ENCODE measurements around the gene ADAMTS14.
"Not testable (repeated sequence)": the region's sequence is repeated elsewhere in the genome, so short reads cannot be mapped to it uniquely, and the experiment has no call there.

Gene ADAMTS14, protein sequence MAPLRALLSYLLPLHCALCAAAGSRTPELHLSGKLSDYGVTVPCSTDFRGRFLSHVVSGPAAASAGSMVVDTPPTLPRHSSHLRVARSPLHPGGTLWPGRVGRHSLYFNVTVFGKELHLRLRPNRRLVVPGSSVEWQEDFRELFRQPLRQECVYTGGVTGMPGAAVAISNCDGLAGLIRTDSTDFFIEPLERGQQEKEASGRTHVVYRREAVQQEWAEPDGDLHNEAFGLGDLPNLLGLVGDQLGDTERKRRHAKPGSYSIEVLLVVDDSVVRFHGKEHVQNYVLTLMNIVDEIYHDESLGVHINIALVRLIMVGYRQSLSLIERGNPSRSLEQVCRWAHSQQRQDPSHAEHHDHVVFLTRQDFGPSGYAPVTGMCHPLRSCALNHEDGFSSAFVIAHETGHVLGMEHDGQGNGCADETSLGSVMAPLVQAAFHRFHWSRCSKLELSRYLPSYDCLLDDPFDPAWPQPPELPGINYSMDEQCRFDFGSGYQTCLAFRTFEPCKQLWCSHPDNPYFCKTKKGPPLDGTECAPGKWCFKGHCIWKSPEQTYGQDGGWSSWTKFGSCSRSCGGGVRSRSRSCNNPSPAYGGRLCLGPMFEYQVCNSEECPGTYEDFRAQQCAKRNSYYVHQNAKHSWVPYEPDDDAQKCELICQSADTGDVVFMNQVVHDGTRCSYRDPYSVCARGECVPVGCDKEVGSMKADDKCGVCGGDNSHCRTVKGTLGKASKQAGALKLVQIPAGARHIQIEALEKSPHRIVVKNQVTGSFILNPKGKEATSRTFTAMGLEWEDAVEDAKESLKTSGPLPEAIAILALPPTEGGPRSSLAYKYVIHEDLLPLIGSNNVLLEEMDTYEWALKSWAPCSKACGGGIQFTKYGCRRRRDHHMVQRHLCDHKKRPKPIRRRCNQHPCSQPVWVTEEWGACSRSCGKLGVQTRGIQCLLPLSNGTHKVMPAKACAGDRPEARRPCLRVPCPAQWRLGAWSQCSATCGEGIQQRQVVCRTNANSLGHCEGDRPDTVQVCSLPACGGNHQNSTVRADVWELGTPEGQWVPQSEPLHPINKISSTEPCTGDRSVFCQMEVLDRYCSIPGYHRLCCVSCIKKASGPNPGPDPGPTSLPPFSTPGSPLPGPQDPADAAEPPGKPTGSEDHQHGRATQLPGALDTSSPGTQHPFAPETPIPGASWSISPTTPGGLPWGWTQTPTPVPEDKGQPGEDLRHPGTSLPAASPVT

DNA sequence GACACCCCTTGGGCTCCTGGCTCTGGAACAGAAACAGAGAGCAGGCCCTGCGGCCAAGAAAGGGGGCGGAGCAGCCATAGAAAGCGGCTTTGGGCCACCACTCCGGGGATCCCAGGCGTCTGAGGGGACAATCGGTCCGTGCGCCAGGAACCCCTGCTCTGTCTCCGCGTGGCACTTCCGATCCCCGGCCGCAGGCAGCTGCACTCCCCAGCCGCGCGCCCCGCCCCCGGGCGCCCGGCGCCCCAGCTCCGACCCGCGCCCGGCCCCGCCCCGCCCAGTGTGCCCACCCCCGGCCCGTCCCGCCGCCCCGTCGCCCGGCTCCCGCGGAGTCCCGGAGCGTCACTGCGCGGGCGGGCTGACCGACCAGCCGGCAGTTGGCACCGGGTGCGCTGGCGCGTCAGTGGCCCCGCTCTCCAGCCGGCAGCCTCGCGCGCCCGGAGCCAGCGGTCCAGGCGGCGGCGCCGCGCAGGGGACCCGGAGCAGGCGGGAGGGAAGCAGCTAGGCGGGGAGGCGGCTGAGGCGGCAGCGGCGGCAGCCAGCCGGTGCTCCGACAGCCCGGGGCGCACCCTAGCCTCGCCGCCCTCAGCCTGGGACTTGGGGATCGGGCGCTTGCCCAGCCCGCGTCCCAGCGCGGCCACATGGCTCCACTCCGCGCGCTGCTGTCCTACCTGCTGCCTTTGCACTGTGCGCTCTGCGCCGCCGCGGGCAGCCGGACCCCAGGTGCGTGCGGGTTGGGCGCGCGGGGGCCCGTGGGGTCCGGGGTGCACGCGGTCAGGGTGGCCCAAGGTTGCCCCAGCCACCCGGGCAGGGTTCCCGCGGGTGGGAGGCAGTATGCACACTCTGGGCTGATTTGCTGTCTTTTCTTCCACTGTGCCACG lies at the start of gene ADAMTS14:
ADAMTS14 (plus strand) TSS at position 342 of the 878 bp plus-strand sequence; CDS start at position 639, 297 bp downstream.
- DNase-seq (ENCODE audit: low spot score), result no peak

DNA sequence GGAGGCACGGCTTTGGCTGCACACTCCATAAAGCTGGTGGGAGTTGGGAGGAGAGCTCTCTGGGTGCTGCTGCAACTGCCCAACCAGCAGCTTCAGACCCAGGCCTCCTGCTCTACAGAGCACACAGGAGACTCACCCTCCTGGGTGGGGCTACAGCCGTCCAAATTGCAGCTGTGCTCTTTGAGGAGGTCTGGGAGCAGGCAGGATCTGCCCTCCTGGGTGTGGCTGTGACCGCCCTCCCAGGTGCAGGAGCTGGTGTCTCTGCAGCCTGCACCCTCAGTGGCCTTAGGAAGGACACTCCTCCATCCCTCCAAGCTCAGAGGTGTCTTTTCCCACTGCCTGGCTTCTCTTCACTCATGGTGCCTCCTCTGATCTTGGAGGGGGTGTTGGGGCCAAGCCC lies 49.8 kb upstream of the ADAMTS14 start:
- DNase-seq (ENCODE audit: low spot score), result no peak

DNA sequence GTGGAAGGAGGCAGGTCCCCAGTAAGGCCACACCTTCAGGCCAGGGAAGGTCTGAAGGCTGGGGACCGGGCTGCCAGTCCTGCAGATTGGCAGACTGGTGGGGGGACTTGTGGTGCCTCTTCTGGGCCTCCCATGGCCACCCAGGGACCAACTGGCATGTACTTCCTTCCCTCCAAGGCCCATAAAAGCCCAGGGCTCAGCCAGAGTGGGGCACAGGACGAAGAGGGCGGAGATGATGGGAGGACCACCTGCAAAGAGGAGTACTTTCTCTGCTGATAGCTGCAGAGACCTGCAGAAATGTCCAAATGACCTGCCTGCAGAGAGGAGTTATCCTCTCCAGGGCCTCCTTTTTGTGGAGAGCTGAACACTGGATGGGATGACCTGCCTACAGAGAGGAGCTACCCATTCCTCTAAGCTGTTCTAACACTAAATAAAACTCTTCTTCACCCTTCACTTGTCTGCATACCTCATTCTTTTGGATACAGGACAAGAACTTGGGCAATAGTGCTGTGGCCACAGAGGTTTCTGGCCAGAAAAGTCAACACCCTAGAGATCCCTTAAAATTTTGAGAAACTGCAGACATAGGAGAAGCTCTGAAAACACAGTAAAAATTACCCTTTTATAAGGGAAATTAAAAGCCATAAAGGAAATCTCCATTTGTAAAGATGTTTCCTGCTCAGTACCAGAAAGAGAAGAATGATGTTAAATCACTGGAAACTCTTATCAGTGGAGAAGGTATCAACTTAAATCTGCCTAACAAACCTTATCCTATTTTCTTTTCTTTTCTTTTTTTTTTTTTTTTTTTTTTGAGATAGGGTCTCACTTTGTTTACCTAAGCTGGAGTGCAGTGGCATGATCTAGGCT lies 49.1 kb upstream of the ADAMTS14 start:
- DNase-seq (ENCODE audit: low spot score), result no peak

DNA sequence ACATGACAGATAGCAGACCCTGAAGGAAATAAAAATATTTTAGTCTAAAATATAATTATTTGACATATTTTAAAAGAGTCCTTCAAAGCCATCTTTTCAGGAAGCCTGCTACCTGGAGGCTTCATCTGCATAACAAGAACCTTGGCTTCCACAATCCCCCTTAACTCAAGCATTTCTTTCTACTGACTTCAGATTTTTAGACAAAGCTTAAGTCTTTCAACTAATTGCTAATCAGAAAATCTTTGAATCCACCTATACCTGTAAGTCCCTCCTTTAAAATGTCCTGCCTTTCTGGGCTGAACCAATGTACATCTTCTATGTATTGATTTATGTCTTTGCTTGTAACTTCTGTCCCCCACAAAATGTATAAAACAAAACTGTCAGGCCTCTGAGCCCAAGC lies 46.2 kb upstream of the ADAMTS14 start:
- DNase-seq (ENCODE audit: low spot score), result no peak

DNA sequence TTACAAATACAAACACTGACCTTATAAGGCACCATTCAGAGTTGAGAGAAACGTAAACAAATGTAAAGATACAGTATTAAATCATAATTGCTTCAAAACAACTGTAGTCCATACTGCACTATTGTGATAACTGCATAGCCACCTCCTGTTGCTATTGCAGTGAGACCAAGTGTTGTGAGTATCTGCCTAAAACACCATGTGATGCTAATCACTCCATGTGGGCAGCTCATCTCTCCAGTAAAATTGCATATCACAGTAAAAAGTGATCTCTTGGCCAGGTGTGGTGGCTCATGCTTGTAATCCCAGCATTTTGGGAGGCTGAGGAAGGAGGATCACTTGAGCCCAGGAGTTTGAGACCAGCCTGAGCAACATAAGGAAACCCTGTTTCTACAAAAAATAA lies 43.0 kb upstream of the ADAMTS14 start:
- DNase-seq (ENCODE audit: low spot score), result no peak

DNA sequence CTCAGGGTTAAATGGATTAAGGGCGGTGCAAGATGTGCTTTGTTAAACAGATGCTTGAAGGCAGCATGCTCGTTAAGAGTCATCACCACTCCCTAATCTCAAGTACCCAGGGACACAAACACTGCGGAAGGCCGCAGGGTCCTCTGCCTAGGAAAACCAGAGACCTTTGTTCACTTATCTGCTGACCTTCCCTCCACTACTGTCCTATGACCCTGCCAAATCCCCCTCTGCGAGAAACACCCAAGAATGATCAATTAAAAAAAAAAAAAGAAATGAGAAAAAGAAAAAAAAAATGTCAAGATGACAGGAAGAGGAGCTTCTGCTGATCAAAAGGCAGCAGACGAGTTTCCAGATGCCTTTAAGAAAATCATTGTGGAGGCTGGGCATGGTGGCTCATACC lies 40.6 kb upstream of the ADAMTS14 start:
- not testable (repeated sequence) for DNase-seq (ENCODE audit: low spot score)

DNA sequence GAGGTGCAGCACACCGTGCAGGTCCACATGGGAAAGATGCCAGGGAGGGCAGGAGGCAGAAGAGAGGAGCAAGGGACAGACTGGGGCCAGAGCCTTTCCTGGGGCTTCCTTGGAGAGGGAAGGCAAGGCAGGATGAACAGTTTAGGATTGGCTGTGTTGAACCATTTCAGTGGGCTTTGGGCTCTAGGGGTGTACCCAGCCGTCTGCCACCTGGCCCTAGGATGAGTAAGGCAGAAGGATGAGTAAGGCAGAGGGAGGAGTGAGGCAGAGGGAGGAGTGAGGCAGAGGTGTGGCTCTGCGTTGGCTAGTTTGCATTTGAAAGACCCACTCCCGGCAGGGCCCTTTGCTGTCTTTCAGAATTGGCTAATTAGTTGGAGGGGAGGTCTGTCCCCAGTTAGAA lies 38.3 kb upstream of the ADAMTS14 start:
- DNase-seq (ENCODE audit: low spot score), result no peak

DNA sequence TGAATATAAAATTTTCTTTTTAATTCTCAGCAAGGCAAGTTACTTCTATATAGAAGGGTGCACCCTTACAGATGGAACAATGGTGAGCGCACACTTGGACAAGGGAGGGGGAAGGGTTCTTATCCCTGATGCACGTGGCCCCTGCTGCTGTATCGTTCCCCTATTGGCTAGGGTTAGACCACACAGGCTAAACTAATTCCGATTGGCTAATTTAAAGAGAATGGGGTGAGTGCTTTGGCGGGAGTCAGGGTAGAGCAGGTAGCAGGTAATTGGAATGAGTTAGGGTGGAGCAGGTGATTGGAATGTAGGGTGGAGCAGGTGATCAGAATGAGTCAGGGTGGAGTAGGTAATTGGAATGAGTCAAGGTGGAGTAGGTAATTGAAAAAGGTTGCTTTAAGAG lies 37.8 kb upstream of the ADAMTS14 start:
- not testable (repeated sequence) for DNase-seq (ENCODE audit: low spot score)

DNA sequence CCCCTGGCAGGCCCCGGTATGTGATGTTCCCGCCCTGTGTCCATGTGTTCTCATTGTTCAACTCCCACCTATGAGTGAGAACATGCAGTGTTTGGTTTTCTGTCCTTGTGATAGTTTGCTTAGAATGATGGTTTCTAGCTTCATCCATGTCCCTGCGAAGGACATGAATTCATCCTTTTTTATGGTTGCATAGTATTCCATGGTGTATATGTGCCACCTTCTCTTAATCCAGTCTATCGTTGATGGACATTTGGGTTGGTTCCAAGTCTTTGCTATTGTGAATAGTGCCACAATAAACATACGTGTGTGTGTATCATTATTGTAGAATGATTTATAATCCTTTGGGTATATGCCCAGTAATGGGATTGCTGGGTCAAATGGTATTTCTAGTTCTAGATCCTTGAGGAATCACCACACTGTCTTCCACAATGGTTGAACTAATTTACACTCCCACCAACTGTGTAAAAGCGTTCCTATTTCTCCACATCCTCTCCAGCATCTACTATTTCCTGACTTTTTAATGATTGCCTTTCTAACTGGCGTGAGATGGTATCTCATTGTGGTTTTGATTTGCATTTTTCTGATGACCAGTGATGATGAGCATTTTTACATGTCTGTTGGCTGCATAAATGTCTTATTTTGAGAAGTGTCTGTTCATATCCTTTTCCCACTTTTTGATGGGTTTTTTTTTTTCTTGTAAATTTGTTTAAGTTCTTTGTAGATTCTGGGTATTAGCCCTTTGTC lies 32.5 kb upstream of the ADAMTS14 start:
- not testable (repeated sequence) for DNase-seq (ENCODE audit: low spot score)

DNA sequence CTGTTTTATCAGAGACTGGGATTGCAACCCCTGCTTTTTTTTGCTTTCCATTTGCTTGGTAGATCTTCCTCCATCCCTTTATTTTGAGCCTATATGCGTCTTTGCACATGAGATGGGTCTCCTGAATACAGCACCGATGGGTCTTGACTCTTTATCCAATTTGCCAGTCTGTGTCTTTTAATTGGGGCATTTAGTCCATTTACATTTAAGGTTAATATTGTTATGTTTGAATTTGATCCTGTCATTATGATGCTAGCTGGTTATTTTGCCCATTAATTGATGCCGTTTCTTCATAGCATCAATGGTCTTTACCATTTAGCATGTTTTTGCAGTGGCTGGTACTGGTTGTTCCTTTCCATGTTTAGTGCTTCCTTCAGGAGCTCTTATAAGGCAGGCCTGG lies 29.0 kb upstream of the ADAMTS14 start:
- DNase-seq (ENCODE audit: low spot score), result not testable (repeated sequence)

DNA sequence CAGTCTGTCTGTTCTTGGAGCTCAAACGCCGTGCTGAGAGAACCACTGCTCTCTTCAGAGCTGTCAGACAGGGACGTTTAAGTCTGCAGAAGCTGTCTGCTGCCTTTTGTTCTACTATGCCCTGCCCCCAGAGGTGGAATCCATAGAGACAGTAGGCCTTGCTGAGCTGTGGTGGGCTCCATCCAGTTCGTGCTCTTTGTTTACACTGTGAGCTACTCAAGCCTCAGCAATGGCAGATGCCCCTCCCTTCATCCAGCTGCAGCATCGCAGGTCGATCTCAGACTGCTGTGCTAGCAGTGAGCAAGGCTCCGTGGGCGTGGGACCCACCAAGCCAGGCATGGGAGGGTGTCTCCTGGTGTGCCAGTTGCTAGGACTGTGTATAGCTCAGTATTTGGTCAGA lies 27.3 kb upstream of the ADAMTS14 start:
- not testable (repeated sequence) for DNase-seq (ENCODE audit: low spot score)

DNA sequence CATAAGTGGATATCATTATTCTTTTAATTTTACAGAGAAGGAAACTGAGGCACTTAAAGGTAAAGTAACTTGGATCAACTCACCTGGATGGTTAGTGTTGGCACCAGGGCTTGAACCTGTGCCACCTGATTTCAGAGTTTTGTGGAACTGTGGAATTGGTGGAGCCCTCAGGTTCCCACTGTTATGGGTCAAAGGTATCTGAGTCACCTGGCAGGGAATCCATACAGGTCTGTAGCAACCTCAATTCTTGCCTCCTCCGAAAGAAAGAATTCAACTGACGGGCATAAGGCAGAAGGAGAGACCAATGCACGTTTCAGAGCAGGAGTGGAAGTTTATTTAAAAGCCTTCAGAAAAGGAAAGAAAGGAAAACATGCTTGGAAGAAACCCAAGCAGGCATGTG lies 25.2 kb upstream of the ADAMTS14 start:
- no peak for DNase-seq (ENCODE audit: low spot score)

DNA sequence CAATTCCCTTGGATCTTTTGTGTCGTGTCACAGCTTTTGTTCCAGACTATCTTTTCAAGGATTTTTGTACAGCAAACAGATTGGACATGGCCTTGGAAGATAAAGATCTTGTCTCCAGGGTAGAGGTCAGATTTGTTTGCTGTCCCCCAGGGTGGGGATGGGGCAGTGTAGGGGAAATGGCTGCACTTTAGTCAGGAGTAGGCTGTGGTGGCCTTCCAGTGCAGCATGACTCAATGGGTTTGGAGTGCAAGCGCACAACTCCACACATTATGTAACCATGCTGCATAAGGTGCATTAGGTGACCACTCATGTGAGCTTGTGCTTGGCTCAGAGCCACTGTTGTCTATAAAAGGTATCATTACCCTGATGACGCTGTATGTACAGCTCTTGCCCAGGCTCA lies 23.9 kb upstream of the ADAMTS14 start:
- DNase-seq (ENCODE audit: low spot score), result no peak

DNA sequence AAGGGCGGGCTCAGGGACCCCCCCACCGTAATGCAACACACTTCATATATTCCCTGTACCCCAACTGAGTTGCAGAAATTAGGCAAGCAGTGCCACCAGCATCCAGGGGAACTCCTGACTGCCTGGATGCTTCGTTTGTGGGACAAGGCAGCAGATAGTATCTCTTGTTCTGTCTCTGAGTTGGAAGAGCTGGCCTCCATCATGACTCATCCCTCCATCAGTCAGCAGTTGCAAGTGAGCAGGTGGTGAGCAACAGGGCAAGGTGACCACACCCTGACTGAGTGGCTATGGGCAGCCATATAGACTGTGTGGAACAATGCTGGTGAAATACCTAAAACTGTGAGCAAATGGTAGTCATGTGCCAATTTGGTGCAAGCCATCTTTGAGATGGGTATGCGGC lies 22.8 kb upstream of the ADAMTS14 start:
- DNase-seq (ENCODE audit: low spot score), result no peak

DNA sequence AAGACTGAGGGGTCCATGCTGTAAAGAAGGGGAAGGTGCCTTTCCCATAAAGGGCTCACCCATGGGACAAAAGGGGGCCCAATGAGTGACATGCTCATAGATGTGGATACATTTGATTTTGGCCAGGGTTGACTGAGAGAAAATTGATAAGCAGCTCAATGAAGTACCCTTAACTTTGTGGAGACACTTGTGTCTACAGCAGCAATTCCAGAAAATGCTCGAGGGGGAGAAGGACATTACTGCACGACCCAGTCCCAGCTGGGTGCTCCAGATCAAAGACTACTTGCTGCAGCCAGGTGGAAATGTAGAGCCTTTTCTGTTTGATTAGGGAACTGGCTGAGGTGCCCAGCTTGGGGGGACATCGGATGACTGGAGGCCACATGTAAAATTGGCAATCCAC lies 22.2 kb upstream of the ADAMTS14 start:
- DNase-seq (ENCODE audit: low spot score), result no peak

DNA sequence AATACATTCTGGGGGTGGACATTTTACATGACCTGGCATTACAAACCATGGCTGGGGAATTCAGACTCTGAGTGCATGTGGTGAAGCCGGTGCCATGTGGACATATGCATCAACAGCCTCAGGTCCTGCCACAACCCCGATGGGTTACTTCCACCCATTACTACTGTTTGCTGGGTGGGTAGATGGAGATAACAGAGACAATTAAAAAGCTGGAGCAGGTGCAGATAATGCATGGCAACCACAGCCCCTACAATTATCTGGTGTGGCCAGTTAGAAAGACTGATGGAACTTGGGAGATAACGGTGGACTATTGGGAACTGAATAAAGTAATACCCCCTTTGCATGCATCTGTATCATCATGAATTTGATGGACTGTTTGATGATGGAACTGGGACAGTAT lies 21.6 kb upstream of the ADAMTS14 start:
- DNase-seq (ENCODE audit: low spot score), result no peak

DNA sequence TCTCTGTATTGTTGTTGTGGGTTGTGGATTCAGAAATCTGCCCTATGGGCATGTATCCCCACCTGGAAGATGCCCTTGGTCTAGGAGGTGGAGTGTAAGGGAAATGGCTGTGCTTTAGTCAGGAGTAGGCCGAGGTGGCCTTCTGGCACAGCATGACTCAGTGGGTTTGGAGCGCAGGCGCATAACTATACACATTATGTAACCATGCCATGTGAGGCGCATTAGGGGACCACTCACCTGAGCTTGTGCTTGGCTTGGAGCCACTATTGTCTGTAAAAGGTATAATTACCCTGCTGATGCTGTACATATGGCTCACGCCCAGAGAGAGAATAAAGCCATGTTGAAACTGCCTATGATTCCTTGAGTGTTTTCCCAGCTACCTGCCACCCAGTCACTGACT lies 20.6 kb upstream of the ADAMTS14 start:
- no peak for DNase-seq (ENCODE audit: low spot score)

DNA sequence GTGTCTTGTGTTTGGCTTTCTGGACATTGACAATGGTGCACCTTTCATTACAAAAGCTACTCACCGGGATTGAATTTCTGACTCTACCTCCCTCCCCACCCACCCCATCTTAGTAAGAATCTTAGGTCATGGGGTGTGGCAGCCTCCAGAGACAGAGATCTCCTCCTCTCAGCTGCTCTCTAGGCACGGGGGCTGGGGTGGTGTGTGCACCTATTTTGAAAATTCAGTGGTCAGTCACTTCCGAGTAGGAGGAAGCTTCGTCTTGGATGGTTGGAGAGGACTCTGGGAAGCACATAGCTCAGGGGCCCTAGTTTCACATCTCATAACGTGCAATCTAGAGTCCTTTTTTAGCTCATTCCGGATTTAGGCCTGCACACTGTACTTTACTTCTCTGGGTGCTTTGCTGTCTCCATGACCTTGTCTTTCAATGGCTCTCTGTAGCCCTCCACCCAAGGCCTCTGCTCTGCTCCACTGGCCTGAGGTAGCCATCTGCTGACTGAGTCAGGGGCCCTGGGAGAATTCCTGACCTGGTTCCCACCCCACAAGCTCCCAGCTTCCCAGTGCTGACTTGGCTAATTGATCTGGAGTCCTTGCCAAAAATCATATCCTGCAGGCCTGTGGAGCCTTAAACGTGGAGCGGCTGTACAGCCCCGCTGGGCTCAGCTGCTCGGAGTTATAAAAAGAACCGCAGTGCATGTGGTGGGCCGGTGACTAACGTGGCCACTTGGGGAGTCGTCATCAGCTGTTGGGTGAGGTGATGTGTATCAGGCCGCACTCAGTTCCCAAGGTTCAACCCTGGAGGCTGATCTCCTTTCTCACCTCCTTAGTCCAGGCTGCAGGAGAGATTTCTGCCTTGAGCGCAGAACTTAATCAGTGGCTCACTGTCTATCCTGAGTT lies 19.3 kb upstream of the ADAMTS14 start:
- no peak for DNase-seq (ENCODE audit: low spot score)

DNA sequence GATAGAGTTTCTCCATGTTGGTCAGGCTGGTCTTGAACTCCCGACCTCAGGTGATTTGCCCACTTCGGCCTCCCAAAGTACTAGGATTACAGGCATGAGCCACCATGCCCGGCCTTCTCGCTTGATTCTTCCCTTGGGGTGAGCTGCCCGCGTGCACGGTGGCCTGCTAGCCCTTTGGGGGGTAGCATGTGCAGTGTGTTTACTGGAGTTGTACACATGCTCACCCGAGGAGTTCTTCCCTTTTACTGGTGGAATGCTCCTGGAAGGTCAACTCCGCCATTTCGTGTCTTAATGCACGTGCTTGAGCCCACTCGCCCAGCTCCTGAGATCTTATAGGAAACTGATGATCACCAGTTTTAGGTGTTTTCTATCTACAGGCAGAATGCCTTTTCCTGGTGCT lies 17.0 kb upstream of the ADAMTS14 start:
- DNase-seq (ENCODE audit: low spot score), result no peak

Measured in HuH-7.5 (cell line).